IMR-90 (cell line): ENCODE data around the gene PIP5K1C. TPM values are rescaled to one million over a fixed set of nuclear protein-coding genes. Genes with fewer than 3 reads are reported as not detected.

Source experiments
- ATAC-seq: fragments of 200-7000 bp; cut with Tn5 transposase; 2 replicates; pipeline ENCODE4 v1.9.1; 2020; ENCODE audit warnings: low read depth, mild to moderate bottlenecking, moderate library complexity
- BruUV-seq: library from RNA; stranded (reverse); fragments of 400-500 nt; replicated peaks from 2 replicates; lab custom pipeline; 2021; lab: Mats Ljungman, UMichigan
- CTCF ChIA-PET: fragments of 300-600 bp; formaldehyde crosslinking; extraction: SDS; loops from one replicate; lab custom pipeline; 2021; ENCODE audit warnings: antibody characterized with exemption; lab: Yijun Ruan, JAX
- POLR2A ChIA-PET: fragments of 300-600 bp; sonication (Branson Sonifier 250); formaldehyde crosslinking; loops from one replicate; lab custom pipeline; 2022; ENCODE audit warnings: antibody characterized with exemption; ENCODE audit not compliant: unreplicated experiment; lab: Charles Lee
- DNase-seq: peaks from one replicate; pipeline ENCODE4 v3.0.0; 2013
- H2AFZ ChIP-seq: replicated peaks from 2 replicates; pipeline ENCODE3; 2013; ENCODE audit warnings: low read length, mild to moderate bottlenecking; ENCODE audit not compliant: poor library complexity
- H2AK5ac ChIP-seq: 2 replicates; pipeline ENCODE4 v1.6.1; 2013; ENCODE audit warnings: low read depth, low read length, inconsistent platforms
- H2AK9ac ChIP-seq: replicated peaks from 2 replicates; pipeline ENCODE3; 2013; ENCODE audit warnings: mild to moderate bottlenecking, low read depth, low read length, moderate library complexity; ENCODE audit not compliant: poor library complexity
- H2BK120ac ChIP-seq: 2 replicates; pipeline ENCODE4 v1.6.1; 2013; ENCODE audit warnings: low read depth, low read length, inconsistent platforms
- H2BK15ac ChIP-seq: 3 replicates; pipeline ENCODE4 v1.6.1; 2013; ENCODE audit warnings: low read depth, low read length, inconsistent platforms
- H2BK20ac ChIP-seq: 2 replicates; pipeline ENCODE4 v1.6.1; 2013; ENCODE audit warnings: low read depth, mild to moderate bottlenecking, inconsistent platforms, low read length, moderate library complexity
- H2BK5ac ChIP-seq: 2 replicates; pipeline ENCODE4 v1.6.1; 2013; ENCODE audit warnings: mild to moderate bottlenecking, low read depth, low read length, inconsistent platforms; ENCODE audit not compliant: poor library complexity, severe bottlenecking
- H3K14ac ChIP-seq: replicated peaks from 2 replicates; pipeline ENCODE4 v1.6.1; 2013; ENCODE audit warnings: low read depth, low read length, inconsistent platforms
- H3K18ac ChIP-seq: 2 replicates; pipeline ENCODE4 v1.6.1; 2013; ENCODE audit warnings: low read depth, low read length, control low read depth
- H3K23ac ChIP-seq: 2 replicates; pipeline ENCODE4 v1.6.1; 2013; ENCODE audit warnings: low read depth, low read length, inconsistent platforms
- H3K27ac ChIP-seq: 2 replicates; pipeline ENCODE4 v1.5.1; 2013; ENCODE audit warnings: mild to moderate bottlenecking, control low read depth, low read length; ENCODE audit not compliant: insufficient read depth
- H3K27me3 ChIP-seq: 2 replicates; pipeline ENCODE4 v1.6.1; 2013; ENCODE audit warnings: low read length; ENCODE audit not compliant: control insufficient read depth, insufficient read depth
- H3K36me3 ChIP-seq: 2 replicates; pipeline ENCODE4 v1.6.1; 2013; ENCODE audit warnings: low read length, mixed read lengths; ENCODE audit not compliant: control insufficient read depth, insufficient read depth
- H3K4ac ChIP-seq: 2 replicates; pipeline ENCODE4 v1.6.1; 2013; ENCODE audit warnings: low read depth, low read length, inconsistent platforms
- H3K4me1 ChIP-seq: 2 replicates; pipeline ENCODE4 v1.6.1; 2013; ENCODE audit warnings: low read length, mixed read lengths; ENCODE audit not compliant: control insufficient read depth, insufficient read depth
- H3K4me2 ChIP-seq: 2 replicates; pipeline ENCODE4 v1.6.1; 2013; ENCODE audit warnings: low read depth, mild to moderate bottlenecking, control low read depth, low read length, moderate library complexity
- H3K4me3 ChIP-seq: 2 replicates; pipeline ENCODE4 v1.5.1; 2013; ENCODE audit warnings: low read depth, mild to moderate bottlenecking, control low read depth, low read length, moderate library complexity; ENCODE audit not compliant: insufficient read depth
- H3K56ac ChIP-seq: 2 replicates; pipeline ENCODE4 v1.6.1; 2013; ENCODE audit warnings: low read length, inconsistent platforms; ENCODE audit not compliant: insufficient read depth; ENCODE audit errors: extremely low read depth
- H3K79me1 ChIP-seq, 2 experiments: 2 replicates each; pipeline ENCODE4 v1.6.1; 2013; ENCODE audit warnings: low read length in 2 of 2, inconsistent platforms in 1 of 2, low read depth in 1 of 2
- H3K9ac ChIP-seq: 2 replicates; pipeline ENCODE4 v1.6.1; 2013; ENCODE audit warnings: low read depth, low read length, control low read depth
- H3K9me1 ChIP-seq: 2 replicates; pipeline ENCODE4 v1.6.1; 2013; ENCODE audit warnings: low read length, inconsistent platforms; ENCODE audit not compliant: insufficient read depth
- H3K9me3 ChIP-seq: 2 replicates; pipeline ENCODE4 v1.6.1; 2013; ENCODE audit warnings: low read length; ENCODE audit not compliant: control insufficient read depth, insufficient read depth
- H4K20me1 ChIP-seq: 2 replicates; pipeline ENCODE4 v1.6.1; 2013; ENCODE audit warnings: low read length, inconsistent platforms; ENCODE audit not compliant: insufficient read depth
- H4K5ac ChIP-seq: 2 replicates; pipeline ENCODE4 v1.6.1; 2013; ENCODE audit warnings: mild to moderate bottlenecking, low read depth, low read length, control low read depth
- H4K8ac ChIP-seq, 2 experiments: 2 replicates each; pipeline ENCODE4 v1.6.1; 2013; ENCODE audit warnings: low read depth in 2 of 2, low read length in 2 of 2, control low read depth in 1 of 2, inconsistent platforms in 1 of 2
- H4K91ac ChIP-seq: 2 replicates; pipeline ENCODE4 v1.6.1; 2013; ENCODE audit warnings: low read depth, low read length, inconsistent platforms; ENCODE audit not compliant: insufficient read depth
- CEBPB ChIP-seq: IDR thresholded peaks from 2 replicates; pipeline ENCODE4 v1.6.1; 2012; ENCODE audit warnings: low read depth, low read length, improper control_type of control experiment
- CHD1 ChIP-seq: IDR thresholded peaks from 2 replicates; pipeline ENCODE4 v1.6.1; 2012; ENCODE audit warnings: low read depth, low read length, improper control_type of control experiment
- ELK1 ChIP-seq: fragments of 150-350 bp; IDR thresholded peaks from 2 replicates; pipeline ENCODE4 v1.6.1; 2016; ENCODE audit warnings: low read depth, mild to moderate bottlenecking, low read length, moderate library complexity, borderline replicate concordance
- FOS ChIP-seq: fragments of 150-350 bp; IDR thresholded peaks from 2 replicates; pipeline ENCODE4 v1.6.1; 2016; ENCODE audit warnings: low read depth, low read length
- MAFK ChIP-seq: IDR thresholded peaks from 2 replicates; pipeline ENCODE4 v1.6.1; 2012; ENCODE audit warnings: low read depth, low read length, improper control_type of control experiment
- MAZ ChIP-seq: IDR thresholded peaks from 2 replicates; pipeline ENCODE4 v1.6.1; 2012; ENCODE audit warnings: low read depth, mild to moderate bottlenecking, low read length, improper control_type of control experiment, moderate library complexity, borderline replicate concordance
- MXI1 ChIP-seq: IDR thresholded peaks from 2 replicates; pipeline ENCODE4 v1.6.1; 2012; ENCODE audit warnings: low read depth, mild to moderate bottlenecking, low read length, moderate library complexity, borderline replicate concordance
- NFE2L2 ChIP-seq: fragments of 150-350 bp; IDR thresholded peaks from 2 replicates; pipeline ENCODE4 v1.6.1; 2016; ENCODE audit warnings: low read depth, mild to moderate bottlenecking, low read length
- POLR2A ChIP-seq: IDR thresholded peaks from 2 replicates; pipeline ENCODE4 v1.6.1; 2012; ENCODE audit warnings: mild to moderate bottlenecking, low read depth, low read length
- RAD21 ChIP-seq: IDR thresholded peaks from 2 replicates; pipeline ENCODE4 v1.6.1; 2012; ENCODE audit warnings: low read length, improper control_type of control experiment
- RCOR1 ChIP-seq: IDR thresholded peaks from 2 replicates; pipeline ENCODE4 v1.6.1; 2012; ENCODE audit warnings: mild to moderate bottlenecking, low read length, improper control_type of control experiment; ENCODE audit not compliant: insufficient replicate concordance
- RFX5 ChIP-seq: IDR thresholded peaks from 2 replicates; pipeline ENCODE4 v1.8.0; 2012; ENCODE audit warnings: low read depth, mild to moderate bottlenecking, low read length, moderate library complexity
- SMC3 ChIP-seq: fragments of 150-350 bp; IDR thresholded peaks from 2 replicates; pipeline ENCODE4 v1.6.1; 2016; ENCODE audit warnings: low read depth, mild to moderate bottlenecking, antibody characterized with exemption, low read length, moderate library complexity
- WGBS, 2 experiments: methylation state at CpG; one replicate each; pipeline versions ENCODE4 v1.1.5 to v1.1.7; 2013; ENCODE audit warnings: missing lambda C conversion rate in 2 of 2; ENCODE audit not compliant: insufficient read length in 1 of 2; ENCODE audit errors: extremely low coverage in 2 of 2; 5-methylcytosine and 5-hydroxymethylcytosine counted together
- dilution Hi-C: fragments of 300-500 bp; cut with HindIII; formaldehyde crosslinking; loops from one replicate; pipeline ENCODE4 v1.14.3; 2018; ENCODE audit warnings: low sequenced_read_pairs; ENCODE audit not compliant: unreplicated experiment
- in situ Hi-C: fragments of 300-500 bp; cut with MboI; formaldehyde crosslinking; loops from 3 replicates; pipeline ENCODE4 v1.14.3; 2019; ENCODE audit warnings: low sequenced_read_pairs, inconsistent platforms, mixed read lengths
- intact Hi-C: fragments of 100-400 bp; cut with micrococcal nuclease; formaldehyde crosslinking; loops from 2 replicates; pipeline ENCODE4 v1.10.0; 2022
- polyA plus RNA-seq, 3 experiments: library from polyadenylated mRNA; depleted of rRNA; stranded (reverse); fragments of >200 nt; gene quantifications; 2 replicates each; pipeline ENCODE4 v1.2.3, GENCODE V29; 2012; ENCODE audit warnings: low replicate concordance in 1 of 3
- total RNA-seq: library from RNA; depleted of rRNA; stranded (reverse); fragments of >200 nt; gene quantifications from 2 replicates; pipeline ENCODE4 v1.2.3, GENCODE V29; 2012
- TF ChIP-seq, protein P1 (sequence below): conservative IDR thresholded peaks from 2 replicates; pipeline ENCODE4 v1.5.1; 2012; ENCODE audit warnings: mild to moderate bottlenecking, low read depth, low read length, improper control_type of control experiment
- TF ChIP-seq, protein P2 (sequence below): fragments of 150-350 bp; IDR thresholded peaks from 2 replicates; pipeline ENCODE4 v1.6.1; 2017; ENCODE audit warnings: mild to moderate bottlenecking, antibody characterized with exemption, low read length, low read depth

PIP5K1C gene
- total and polyA plus RNA-seq, 2 of the 4 experiments (the other 2 are of a cell fraction) = 13.6 to 23.3 TPM

- H3K4me1 ChIP-seq = peaks cover 9% of the 10 kb centered on the region; the same call in 1 of the 2 replicates
- H3K27ac ChIP-seq = no peak overlapping the region
- H3K23ac ChIP-seq = no peak overlapping the region
- H4K91ac ChIP-seq = no peak overlapping the region
- intact Hi-C loops = no loop called here
- no peak overlapping the region for H3K56ac ChIP-seq
- ChIA-PET CTCF (no interaction called here), POLR2A (no interaction called here)
- peaks cover 17% of the 10 kb centered on the region for H3K36me3 ChIP-seq
- no peak overlapping the region for H4K8ac ChIP-seq
- H3K9ac ChIP-seq = no peak overlapping the region
- WGBS, 2 experiments = no CpG with 5 or more reads among the region's 12 CpGs
- no peak overlapping the region for H3K4ac ChIP-seq
- no peaks in the 10 kb centered on the region for H3K27me3 ChIP-seq
- in situ Hi-C loops = no loop called here
- no peak overlapping the region for H2BK5ac ChIP-seq
- no peak for TF ChIP-seq RCOR1
- no peak for TF ChIP-seq CEBPB
- no peak for TF ChIP-seq POLR2A
- TF ChIP-seq CHD1 = no peak
- TF ChIP-seq NFE2L2 = no peak
- TF ChIP-seq RFX5 = no peak
- TF ChIP-seq FOS = no peak
- TF ChIP-seq RAD21 = no peak
- TF ChIP-seq MXI1 = no peak
- TF ChIP-seq, protein P1, sequence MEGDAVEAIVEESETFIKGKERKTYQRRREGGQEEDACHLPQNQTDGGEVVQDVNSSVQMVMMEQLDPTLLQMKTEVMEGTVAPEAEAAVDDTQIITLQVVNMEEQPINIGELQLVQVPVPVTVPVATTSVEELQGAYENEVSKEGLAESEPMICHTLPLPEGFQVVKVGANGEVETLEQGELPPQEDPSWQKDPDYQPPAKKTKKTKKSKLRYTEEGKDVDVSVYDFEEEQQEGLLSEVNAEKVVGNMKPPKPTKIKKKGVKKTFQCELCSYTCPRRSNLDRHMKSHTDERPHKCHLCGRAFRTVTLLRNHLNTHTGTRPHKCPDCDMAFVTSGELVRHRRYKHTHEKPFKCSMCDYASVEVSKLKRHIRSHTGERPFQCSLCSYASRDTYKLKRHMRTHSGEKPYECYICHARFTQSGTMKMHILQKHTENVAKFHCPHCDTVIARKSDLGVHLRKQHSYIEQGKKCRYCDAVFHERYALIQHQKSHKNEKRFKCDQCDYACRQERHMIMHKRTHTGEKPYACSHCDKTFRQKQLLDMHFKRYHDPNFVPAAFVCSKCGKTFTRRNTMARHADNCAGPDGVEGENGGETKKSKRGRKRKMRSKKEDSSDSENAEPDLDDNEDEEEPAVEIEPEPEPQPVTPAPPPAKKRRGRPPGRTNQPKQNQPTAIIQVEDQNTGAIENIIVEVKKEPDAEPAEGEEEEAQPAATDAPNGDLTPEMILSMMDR = no peak
- TF ChIP-seq, protein P2, sequence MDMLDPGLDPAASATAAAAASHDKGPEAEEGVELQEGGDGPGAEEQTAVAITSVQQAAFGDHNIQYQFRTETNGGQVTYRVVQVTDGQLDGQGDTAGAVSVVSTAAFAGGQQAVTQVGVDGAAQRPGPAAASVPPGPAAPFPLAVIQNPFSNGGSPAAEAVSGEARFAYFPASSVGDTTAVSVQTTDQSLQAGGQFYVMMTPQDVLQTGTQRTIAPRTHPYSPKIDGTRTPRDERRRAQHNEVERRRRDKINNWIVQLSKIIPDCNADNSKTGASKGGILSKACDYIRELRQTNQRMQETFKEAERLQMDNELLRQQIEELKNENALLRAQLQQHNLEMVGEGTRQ = no peak
- TF ChIP-seq MAFK = no peak
- TF ChIP-seq ELK1 = no peak
- no peak for TF ChIP-seq MAZ
- TF ChIP-seq SMC3 = no peak
- H2AFZ ChIP-seq = no peak overlapping the region
- H2AK5ac ChIP-seq = no peak overlapping the region
- BruUV-seq = no TSS peak
- no peak overlapping the region for H3K18ac ChIP-seq
- DNase-seq = no peak
- peaks cover 8% of the 10 kb centered on the region for H3K9me1 ChIP-seq
- H2AK9ac ChIP-seq = no peak overlapping the region
- H3K4me2 ChIP-seq = no peak overlapping the region
- ATAC-seq = no peak
- peaks cover 35 to 68% of the 10 kb centered on the region in 2 experiments for H3K79me1 ChIP-seq
- dilution Hi-C loops = no loop called here
- no peak overlapping the region for H4K5ac ChIP-seq
- H4K20me1 ChIP-seq = peaks cover 70% of the 10 kb centered on the region
- H2BK15ac ChIP-seq = no peak overlapping the region
- no peak overlapping the region for H3K4me3 ChIP-seq
- H3K9me3 ChIP-seq = peaks cover 6% of the 10 kb centered on the region
- no peak overlapping the region for H2BK120ac ChIP-seq
- no peak overlapping the region for H2BK20ac ChIP-seq
- H3K14ac ChIP-seq = no peak overlapping the region
Measured at GRCh38 chr19:3687393-3687773, 12.9 kb downstream of the PIP5K1C start.
